Glomerular visceral epithelial cell (primary cell): ENCODE results near the gene TOM1L2.
A peak's percentile ranks its signal among the peaks of the same experiment; 100 is the strongest.
"Not testable (repeated sequence)": the region's sequence is repeated elsewhere in the genome, so short reads cannot be mapped to it uniquely, and the experiment has no call there.

Experiments
- DNase-seq: peaks from one replicate; pipeline ENCODE4 v3.0.0-alpha.2; 2016; ENCODE audit errors: extremely low spot score

The TOM1L2 gene

GRCh38 chr17:17924131-17924856 lies 47.9 kb downstream of the TOM1L2 start:
- DNase-seq: no peak

DNA sequence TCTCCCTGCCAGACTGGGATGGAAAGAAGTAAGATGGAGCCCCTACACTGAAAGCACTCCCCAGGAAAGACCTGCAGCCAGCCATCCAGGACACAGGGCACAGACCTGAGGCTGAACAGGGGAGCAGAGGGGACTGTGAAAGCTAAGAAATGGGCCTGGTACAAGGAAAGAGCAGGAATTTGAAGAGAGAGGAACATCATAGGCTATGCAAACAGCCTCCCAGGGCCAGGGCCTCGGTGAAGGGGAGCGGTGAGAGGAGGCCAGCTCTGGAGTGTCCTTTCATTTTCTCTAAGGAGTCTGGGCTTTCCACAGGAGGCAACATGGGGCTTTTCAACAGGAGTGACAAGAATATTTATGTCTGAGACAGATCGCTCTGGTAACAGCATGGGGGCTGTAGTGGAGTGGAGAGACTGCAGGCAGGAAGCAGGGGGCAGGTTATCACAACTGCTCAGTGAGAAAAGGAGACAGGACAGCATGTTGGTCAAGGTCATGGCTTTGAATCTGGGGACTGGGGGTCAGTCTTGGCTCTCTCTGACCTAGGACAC lies 50.1 kb downstream of the TOM1L2 start:
- DNase-seq: no peak

DNA sequence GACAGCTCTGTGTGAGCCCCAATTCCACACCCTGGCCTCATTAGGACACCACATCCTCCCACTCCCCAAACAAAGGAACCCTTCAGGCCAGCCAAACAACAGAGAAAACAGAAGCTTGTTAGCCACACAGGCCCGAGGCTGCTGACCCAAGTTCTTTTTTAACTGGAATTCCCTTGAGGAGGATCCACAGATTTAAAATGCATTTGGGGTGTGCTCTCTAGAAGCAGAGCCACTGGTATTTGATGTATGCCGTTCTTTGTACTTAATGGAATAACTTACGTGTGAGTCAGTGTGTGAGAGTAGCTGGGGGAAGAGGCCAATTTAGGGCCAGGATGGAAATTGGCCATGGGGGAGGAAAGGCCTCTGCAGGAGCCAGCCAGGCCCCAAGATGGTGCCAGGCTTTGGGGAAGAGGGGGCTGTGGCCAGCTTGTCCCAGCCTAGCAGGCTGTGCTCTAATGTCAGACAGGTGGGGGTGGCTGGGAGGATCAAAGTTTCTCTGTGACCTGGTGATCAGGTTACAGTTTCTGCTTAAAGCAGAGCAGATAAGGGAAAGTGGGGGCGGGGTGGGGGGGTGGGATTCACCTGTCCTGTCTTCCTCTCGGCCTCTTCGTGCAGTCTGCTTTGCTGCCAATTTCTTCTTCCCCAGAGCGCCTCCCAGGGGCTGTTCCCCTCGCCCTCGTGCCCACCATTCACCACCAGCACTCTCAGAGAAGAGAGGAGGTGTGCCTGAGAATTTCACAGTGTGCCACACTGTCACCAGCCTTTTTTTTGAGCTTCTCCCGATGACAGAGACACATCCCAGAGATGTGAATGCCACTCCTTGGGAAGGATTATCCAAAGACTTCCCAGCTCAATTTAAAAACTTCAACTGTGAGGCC lies 50.8 kb downstream of the TOM1L2 start:
- peak; percentile 86 for DNase-seq

DNA sequence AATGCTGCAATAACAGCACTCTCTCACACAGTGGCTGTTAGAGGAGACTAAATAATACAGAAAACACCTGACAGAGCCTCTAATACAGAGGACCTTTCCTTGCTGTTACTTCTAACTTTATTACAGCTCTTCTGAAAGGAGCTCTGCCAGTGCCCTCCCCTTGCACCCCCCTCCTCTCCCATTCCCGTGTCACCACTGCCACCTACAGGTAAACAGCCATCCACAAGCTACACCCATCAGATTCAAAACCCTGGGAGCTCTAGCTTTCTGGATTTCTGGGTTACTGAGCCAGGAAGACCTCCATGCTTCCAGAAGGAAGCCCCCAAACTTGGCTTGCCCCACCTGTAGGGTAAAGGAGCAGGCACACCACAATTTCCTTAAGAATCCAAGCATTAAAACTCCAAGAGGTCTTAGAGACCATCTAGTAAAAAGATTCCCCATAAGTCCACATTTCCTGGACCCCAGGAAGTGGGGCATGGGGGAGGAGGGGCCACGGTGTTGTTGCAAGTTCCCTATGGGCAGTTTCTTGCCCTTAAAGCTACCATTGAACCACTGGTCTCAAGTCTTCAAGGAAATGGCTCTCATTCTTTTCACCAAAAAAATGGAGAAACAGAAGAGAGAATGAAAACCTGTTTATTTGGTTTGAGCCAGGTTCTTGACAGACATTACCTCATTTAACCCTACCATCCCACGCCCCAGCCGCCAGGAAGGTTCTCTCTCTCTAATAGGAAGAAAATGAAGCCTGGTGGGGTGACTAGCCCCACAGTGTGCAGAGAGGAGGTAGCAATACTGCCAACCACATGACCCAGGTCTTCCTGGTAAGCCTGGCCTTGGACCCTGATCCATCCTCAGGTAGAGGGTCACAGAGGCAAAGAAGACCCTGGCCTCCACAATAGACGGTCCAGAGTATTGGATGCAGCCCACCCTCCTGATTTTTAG lies 52.8 kb downstream of the TOM1L2 start:
- peak; percentile 78 for DNase-seq

- no peak for DNase-seq
Observed at GRCh38 chr17:17917394-17917793, 54.8 kb downstream of the TOM1L2 start.

DNA sequence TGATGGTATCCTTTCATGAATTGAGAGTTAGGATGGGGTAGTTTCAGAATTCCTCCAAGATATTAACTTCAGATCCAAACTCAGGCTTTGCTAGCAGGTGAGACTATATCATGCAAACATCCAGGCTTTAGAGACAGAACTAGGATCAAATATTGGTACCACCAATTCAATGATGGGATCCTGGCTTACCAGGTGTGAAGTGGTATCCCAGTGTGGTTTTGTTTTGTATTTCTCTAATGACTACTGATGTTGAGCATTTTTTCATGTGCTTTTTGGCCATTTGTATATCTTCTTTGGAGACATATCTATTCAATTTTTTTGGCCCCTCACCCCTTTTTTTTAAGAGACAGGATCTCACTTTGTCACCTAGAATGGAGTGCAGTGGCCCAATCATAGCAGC lies 57.0 kb downstream of the TOM1L2 start:
- DNase-seq: no peak

DNA sequence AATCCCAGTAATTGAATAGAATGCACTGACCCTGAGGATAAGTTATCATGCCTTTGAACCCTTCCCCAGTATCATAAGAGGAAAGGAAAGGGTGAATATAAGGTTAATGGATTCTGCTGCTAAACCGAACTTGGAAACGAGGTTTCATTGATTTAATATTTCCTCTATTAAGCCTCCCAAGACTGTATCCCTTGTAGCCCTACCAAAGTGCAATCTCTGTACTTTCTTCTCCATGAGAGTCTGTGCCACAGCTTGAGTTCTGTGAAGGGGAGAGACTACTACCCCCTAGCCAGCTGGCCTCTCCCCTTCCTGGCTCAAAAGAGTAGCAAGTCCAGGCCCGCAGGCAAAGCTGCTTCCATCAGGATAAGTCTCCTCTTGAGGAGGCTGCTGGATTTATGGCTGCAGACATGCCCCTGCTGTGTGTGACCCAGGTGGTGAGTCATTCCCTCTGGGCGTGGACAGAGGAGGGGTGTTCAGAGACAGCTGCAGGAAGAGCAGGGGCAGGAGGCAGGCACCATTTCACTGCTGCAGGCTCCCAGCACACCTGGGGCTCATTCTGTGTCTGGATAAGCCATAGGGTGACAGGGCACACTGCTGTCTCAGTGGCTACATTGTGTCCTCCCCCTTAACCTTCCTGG lies 58.4 kb downstream of the TOM1L2 start:
- peak; percentile 89 for DNase-seq

DNA sequence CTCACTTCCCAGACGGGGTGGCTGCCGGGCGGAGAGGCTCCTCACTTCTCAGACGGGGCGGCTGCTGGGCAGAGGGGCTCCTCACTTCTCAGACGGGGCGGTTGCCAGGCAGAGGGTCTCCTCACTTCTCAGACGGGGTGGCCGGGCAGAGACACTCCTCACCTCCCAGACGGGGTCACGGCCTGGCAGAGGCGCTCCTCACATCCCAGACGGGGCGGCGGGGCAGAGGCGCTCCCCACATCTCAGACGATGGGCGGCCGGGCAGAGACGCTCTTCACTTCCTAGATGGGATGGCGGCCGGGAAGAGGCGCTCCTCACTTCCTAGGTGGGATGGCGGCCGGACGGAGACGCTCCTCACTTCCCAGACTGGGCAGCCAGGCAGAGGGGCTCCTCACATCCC lies 59.9 kb downstream of the TOM1L2 start:
- not testable (repeated sequence) for DNase-seq

GRCh38 chr17:17911001-17911613 lies 61.1 kb downstream of the TOM1L2 start:
- no peak for DNase-seq

- no peak for DNase-seq
Observed at GRCh38 chr17:17910060-17910459, 62.1 kb downstream of the TOM1L2 start.

DNA sequence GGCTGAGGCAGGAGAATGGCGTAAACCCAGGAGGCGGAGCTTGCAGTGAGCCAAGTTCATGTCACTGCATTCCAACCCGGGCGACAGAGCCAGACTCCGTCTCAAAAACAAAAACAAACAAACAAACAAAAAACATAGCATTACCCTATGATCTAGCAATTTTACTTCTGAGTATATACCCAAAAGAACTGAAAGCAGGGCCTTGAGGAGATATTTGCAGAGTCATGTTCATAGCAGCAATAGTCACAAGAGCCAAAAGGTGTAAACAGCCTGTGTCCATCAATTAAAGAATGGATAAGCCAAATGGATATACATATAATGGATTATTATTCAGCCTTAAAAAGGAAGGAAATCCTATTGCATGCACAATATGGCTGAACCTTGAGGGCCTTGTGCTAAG lies 63.1 kb downstream of the TOM1L2 start:
- no peak for DNase-seq

- no peak for DNase-seq
Observed at GRCh38 chr17:17907469-17907868, 64.7 kb downstream of the TOM1L2 start.

- no peak for DNase-seq
Observed at GRCh38 chr17:17906418-17907215, 65.6 kb downstream of the TOM1L2 start.

DNA sequence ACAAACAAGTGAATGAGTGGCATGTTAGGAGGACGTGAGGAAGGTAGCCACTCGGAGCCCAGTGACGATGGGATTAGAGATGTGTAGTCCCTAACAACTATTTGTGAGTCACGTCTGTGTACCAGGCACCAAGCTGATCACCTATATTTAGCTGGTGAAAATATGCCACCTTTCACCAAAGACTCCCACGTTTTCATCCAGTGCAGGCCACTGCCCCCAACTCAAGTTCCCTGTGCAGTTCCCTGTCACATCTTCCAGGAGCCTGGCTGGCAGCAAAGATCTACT lies 67.2 kb downstream of the TOM1L2 start:
- no peak for DNase-seq

GRCh38 chr17:17904166-17905035 lies 67.8 kb downstream of the TOM1L2 start:
- no peak for DNase-seq

GRCh38 chr17:17902877-17903276 lies 69.3 kb downstream of the TOM1L2 start:
- no peak for DNase-seq

DNA sequence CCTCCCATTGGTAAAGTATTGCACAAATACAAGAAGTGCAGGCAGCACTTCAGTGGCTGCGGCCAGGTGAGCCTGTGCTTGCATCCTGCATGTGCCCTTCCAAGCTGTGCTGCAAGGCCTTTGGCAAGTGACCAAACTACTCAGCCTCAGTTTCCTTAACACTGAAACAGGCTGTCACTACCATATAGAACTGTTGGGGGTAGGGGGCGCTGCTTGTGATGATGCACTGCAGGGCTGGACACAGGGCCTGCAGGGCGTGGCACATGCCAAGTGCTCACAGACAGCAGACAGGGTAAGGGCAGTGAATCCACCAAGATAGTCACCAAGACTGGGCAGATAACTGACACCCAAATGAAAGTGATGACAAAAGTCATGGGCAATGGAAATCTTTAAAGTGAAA lies 69.8 kb downstream of the TOM1L2 start:
- DNase-seq: no peak

GRCh38 chr17:17900615-17901520 lies 71.3 kb downstream of the TOM1L2 start:
- peak; percentile 86 for DNase-seq
